Ishikawa (cell line): ENCODE measurements around the gene C9orf72.

Experiments used
- CEBPB ChIP-seq: IDR thresholded peaks from 2 replicates; pipeline ENCODE4 v1.6.1; 2012
- CREB1 ChIP-seq: IDR thresholded peaks from 2 replicates; pipeline ENCODE4 v1.6.1; 2012; ENCODE audit warnings: low read depth
- EGR1 ChIP-seq: IDR thresholded peaks from 2 replicates; pipeline ENCODE4 v1.6.1; 2012
- EP300 ChIP-seq: IDR thresholded peaks from 2 replicates; pipeline ENCODE4 v1.6.1; 2012; ENCODE audit warnings: borderline replicate concordance
- FOXM1 ChIP-seq: IDR thresholded peaks from 2 replicates; pipeline ENCODE4 v1.6.1; 2012; ENCODE audit warnings: low read depth, borderline replicate concordance
- NFIC ChIP-seq: IDR thresholded peaks from 2 replicates; pipeline ENCODE4 v1.6.1; 2012
- RAD21 ChIP-seq: IDR thresholded peaks from 2 replicates; pipeline ENCODE4 v1.6.1; 2012; ENCODE audit warnings: low read depth
- TAF1 ChIP-seq: IDR thresholded peaks from 2 replicates; pipeline ENCODE4 v1.6.1; 2012; ENCODE audit warnings: low read depth, mild to moderate bottlenecking
- TCF12 ChIP-seq: IDR thresholded peaks from 2 replicates; pipeline ENCODE4 v1.6.1; 2012; ENCODE audit warnings: low read depth
- TEAD4 ChIP-seq: IDR thresholded peaks from 2 replicates; pipeline ENCODE4 v1.6.1; 2012
- YY1 ChIP-seq: IDR thresholded peaks from 2 replicates; pipeline ENCODE4 v1.6.1; 2012; ENCODE audit warnings: low read depth
- ZBTB7A ChIP-seq: IDR thresholded peaks from 2 replicates; pipeline ENCODE4 v1.6.1; 2012; ENCODE audit warnings: low read depth
- TF ChIP-seq, protein P1 (sequence below): IDR thresholded peaks from 2 replicates; pipeline ENCODE4 v1.6.1; 2012; ENCODE audit warnings: low read depth, mild to moderate bottlenecking
- TF ChIP-seq, protein P2 (sequence below): IDR thresholded peaks from 2 replicates; pipeline ENCODE4 v1.6.1; 2012
- TF ChIP-seq, protein P3 (sequence below): IDR thresholded peaks from 2 replicates; pipeline ENCODE4 v1.6.1; 2012

C9orf72 gene

DNA sequence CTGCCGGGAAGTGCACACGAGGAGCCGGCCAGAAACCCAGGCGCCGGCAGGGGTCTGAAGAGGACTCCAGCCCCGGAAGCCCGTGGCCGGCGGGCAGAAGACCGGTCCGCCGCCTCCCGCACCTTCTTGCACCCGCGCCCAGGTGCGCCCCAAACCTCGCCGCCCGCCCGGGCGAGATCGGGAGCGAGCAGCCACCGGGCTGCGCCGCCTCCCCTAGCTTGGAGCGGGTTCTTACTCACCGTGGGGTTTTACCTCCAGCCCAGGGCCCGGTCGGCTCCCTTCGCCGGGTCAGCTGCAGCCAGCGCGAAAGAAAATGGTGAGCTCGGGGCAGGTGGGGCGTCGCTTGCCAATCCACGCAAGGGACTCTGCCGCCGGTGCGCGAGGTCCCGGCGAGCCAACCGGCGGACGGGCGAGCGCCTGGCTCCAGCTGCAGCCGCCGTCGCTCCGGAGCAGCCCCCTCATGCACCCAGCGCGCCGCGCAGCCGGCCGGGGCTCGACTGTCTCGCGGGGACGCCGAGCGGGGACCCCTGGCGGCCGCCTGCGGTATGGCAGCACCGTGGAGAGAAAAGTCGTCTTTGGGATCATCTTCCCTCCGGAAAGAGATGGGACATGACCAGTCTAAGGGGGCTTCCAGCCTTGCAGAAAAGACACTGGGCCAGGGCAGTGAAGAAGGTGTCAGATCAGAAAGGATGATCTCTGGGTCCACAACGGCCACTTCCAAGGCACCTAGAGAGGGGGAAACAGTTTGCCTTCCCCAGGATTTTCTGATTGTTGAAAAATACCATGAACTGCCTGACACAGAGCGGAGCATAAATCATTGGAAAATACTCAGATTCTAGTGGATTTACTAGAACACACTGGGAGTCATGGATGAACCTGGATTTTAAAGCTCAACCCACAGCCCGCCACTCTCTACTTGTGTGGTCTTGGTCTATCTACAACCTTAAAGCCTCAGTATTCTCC lies 43.7 kb downstream of the C9orf72 start, which contains the start of gene MOB3B:
Gene MOB3B (minus strand): TSS at position 499 of the 963 bp plus-strand sequence. CDS start 74,264 bp downstream, outside the sequence.
- TF ChIP-seq RAD21 (peak; percentile 77), ZBTB7A (no peak), CEBPB (no peak), NFIC (peak; percentile 15; the same call in 1 of the 2 replicates), YY1 (0 out of 2 replicates have a peak, but pooled peaks have one; percentile 16)
- TF ChIP-seq, protein P1, sequence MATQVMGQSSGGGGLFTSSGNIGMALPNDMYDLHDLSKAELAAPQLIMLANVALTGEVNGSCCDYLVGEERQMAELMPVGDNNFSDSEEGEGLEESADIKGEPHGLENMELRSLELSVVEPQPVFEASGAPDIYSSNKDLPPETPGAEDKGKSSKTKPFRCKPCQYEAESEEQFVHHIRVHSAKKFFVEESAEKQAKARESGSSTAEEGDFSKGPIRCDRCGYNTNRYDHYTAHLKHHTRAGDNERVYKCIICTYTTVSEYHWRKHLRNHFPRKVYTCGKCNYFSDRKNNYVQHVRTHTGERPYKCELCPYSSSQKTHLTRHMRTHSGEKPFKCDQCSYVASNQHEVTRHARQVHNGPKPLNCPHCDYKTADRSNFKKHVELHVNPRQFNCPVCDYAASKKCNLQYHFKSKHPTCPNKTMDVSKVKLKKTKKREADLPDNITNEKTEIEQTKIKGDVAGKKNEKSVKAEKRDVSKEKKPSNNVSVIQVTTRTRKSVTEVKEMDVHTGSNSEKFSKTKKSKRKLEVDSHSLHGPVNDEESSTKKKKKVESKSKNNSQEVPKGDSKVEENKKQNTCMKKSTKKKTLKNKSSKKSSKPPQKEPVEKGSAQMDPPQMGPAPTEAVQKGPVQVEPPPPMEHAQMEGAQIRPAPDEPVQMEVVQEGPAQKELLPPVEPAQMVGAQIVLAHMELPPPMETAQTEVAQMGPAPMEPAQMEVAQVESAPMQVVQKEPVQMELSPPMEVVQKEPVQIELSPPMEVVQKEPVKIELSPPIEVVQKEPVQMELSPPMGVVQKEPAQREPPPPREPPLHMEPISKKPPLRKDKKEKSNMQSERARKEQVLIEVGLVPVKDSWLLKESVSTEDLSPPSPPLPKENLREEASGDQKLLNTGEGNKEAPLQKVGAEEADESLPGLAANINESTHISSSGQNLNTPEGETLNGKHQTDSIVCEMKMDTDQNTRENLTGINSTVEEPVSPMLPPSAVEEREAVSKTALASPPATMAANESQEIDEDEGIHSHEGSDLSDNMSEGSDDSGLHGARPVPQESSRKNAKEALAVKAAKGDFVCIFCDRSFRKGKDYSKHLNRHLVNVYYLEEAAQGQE: no peak
- TF ChIP-seq, protein P2, sequence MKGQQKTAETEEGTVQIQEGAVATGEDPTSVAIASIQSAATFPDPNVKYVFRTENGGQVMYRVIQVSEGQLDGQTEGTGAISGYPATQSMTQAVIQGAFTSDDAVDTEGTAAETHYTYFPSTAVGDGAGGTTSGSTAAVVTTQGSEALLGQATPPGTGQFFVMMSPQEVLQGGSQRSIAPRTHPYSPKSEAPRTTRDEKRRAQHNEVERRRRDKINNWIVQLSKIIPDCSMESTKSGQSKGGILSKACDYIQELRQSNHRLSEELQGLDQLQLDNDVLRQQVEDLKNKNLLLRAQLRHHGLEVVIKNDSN: no peak

DNA sequence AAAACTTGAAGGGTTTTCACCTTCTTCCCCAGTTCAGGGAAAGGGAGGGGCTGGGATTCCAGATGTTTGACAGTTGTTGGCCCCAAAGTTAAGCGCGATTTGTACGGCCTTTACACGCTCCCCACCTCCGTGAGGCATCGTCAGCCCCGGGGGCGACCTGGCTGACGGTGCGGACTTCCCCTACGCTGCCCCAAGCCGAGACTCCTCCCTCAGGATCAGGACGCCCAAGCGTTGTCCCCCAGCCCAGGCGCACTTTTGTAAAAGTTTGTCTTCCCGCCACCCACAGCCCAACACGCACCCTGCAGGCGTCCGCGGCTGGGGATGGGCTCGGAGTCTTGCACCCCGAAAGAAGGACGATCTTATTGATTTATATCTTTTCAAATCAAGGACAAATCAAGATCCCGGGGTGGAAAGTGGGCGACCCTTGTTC lies 44.4 kb downstream of the C9orf72 start:
- TF ChIP-seq, protein P3, sequence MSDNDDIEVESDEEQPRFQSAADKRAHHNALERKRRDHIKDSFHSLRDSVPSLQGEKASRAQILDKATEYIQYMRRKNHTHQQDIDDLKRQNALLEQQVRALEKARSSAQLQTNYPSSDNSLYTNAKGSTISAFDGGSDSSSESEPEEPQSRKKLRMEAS: peak; percentile 16; the same call in 1 of the 2 replicates
- TF ChIP-seq ZBTB7A (peak; percentile 67), CREB1 (no peak)

DNA sequence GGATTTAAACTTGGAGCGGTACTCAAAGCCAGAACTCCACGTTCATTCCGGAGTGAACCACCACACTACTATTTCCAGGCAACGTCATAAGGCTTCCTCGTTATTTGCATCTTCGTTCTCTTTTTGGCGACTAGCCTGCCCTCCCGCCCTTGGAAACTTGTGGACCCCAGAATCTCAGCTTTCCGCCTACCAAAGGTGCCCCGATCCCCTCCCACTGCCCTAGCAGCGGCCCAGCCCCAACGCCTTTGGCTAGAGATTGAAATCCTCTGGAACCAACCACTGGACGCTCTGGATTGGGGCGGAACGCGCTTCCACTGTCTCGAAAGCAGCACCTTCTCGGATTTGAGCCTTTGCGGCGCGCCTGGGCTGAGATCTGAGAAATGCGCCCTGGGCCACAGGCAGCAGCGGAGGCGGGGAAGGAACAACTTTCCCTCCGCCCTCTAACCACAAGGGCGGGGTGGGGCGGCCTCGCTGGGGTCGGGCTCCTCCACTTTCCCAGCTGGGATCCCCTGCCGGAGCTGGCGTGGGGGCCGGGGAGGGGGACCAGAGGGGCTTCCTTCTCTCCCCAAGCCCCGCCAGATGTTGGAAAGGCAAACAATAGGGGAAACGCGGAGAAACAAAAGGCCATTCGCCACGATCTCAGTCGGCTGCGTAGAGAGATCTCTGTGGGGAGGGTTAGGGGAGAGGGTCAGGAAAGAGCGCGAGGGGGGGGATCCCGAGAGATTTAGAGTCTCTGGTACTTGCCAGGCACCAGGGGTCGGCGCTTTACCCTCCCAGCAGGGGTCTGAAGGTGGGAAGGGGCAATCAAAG lies 45.0 kb downstream of the C9orf72 start:
- TF ChIP-seq NFIC: no peak
- no peak for TF ChIP-seq TAF1

DNA sequence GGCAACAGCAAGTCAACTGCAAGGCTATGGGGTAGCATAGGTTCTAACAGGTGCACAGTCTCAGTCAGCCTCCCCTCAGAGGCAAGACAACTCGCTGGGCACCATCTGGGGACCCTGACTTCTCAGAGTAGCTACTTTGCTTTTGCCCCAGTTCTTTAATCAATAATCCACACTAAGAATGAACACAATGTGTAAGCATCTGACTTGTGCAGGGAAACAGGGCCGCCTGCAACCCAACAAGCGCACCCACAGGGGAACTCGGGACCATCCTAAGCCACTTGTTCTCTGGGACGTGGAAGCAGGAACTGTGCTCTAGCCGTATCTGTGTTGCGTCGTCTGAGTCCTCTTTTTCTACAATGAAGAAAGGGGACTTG lies 45.6 kb downstream of the C9orf72 start:
- no peak for TF ChIP-seq FOXM1
- no peak for TF ChIP-seq EGR1
- TF ChIP-seq CREB1: no peak

DNA sequence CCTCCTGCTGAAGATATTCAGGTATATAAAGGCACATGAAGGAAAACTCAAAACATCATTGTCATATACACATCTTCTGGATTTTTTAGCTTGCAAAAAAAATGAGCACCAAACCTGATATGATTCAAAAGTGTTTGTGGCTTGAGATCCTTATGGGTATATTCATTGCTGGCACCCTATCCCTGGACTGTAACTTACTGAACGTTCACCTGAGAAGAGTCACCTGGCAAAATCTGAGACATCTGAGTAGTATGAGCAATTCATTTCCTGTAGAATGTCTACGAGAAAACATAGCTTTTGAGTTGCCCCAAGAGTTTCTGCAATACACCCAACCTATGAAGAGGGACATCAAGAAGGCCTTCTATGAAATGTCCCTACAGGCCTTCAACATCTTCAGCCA lies 49.0 kb downstream of the C9orf72 start, which contains the start of gene IFNK:
Gene IFNK (plus strand): TSS at position 55 of the 400 bp plus-strand sequence. CDS start 47 bp downstream, at position 102.
- TF ChIP-seq TCF12 (no peak), TAF1 (no peak), TEAD4 (no peak), CEBPB (no peak), YY1 (no peak), NFIC (no peak), EGR1 (no peak), EP300 (no peak), RAD21 (no peak), FOXM1 (no peak), CREB1 (no peak), ZBTB7A (no peak)
- TF ChIP-seq, protein P1: no peak
- TF ChIP-seq, protein P3: no peak
- TF ChIP-seq, protein P2: no peak

DNA sequence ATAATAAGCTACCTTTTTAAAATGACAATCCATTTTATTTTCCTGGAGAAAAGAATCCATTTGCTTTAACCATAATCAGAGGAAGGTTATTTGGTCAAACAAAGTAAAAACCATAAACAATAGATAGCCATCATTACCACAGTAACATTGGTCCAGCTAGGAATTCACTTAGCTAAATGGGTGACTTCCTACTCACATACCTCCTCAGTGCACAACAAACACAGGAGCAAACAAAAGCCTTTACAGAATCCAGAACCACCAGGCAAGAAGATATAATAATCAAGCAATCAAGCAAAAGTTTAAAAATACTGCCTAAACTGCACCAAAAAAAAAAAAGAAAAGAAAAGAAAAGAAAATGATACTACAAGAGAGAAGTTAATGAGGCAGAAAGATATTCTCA lies 50.1 kb downstream of the C9orf72 start:
- TF ChIP-seq EGR1 (no peak), TEAD4 (no peak), CREB1 (no peak), YY1 (no peak), CEBPB (no peak), EP300 (no peak), ZBTB7A (no peak), RAD21 (no peak), NFIC (no peak), FOXM1 (no peak), TCF12 (no peak), TAF1 (no peak)
- TF ChIP-seq, protein P2: no peak
- TF ChIP-seq, protein P1: no peak
- TF ChIP-seq, protein P3: no peak
